ENCODE data around the gene KCND3. TPM values are rescaled to one million over a fixed set of nuclear protein-coding genes. Genes with fewer than 3 reads are reported as not detected.

The KCND3 gene
- 0.31 TPM for total RNA-seq

DNA sequence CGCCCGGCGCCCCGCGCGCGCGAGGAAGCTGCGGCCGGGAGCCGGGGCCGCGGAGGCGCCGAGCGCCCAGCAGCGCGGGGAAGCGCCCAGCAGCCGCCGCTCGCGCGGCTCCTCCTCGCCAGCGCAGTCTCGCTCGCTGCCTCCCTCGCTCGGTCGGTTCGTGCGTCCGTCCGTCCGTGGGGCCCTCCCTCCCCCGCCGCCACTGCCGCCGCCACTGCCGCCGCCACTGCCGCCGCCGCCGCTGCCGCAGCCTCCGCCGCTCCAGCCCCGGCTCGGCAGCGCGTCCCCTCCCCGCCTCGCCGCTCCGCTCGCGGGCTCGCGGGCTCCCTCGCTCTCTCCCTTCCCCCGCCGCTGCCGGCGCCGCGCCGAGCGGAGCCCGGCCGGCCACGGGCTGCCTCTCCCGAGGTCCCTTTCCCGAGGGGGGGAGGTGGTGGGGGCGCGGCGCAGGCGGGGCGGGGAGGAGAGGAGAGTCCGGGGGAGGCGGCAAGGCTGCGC is at the start of gene KCND3:
KCND3 (minus strand) TSS at position 138 of the 495 bp plus-strand sequence.
- Histone ChIP-seq H3K9me3 (ENCODE audit: low read depth, low read length) (no peaks in the 10 kb centered on the region), H3K27me3 (ENCODE audit: insufficient read depth, low read length) (peaks cover 54% of the 10 kb centered on the region), H3K4me1 (ENCODE audit: insufficient read depth, low read length) (peaks cover 6% of the 10 kb centered on the region), H3K4me3 (ENCODE audit: low read length) (no peak within 1 kb of the TSS)

DNA sequence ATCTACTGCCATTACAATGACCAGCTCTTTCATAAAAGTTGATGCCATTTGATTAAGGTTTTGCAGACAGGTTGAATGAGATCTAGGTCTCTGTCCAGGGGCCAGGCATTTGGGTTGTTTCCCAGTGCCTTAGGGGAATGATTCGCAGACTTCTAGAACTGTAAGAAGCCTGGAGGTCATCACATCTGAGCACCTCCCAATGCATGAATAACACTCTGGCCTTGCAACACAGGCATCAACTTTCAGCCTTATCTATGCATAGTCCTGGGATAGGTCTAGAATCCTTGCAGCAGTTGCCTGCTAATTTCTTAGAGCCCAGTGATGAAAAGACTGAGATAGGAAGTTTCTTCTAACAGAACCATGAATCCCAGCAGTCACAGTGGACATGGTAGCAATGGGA is 44.8 kb upstream of the KCND3 start:
- Histone ChIP-seq H3K4me3 (ENCODE audit: low read length) (no peak overlapping the region), H3K27me3 (ENCODE audit: insufficient read depth, low read length) (no peaks in the 10 kb centered on the region), H3K9me3 (ENCODE audit: low read depth, low read length) (no peaks in the 10 kb centered on the region), H3K4me1 (ENCODE audit: insufficient read depth, low read length) (no peaks in the 10 kb centered on the region)

DNA sequence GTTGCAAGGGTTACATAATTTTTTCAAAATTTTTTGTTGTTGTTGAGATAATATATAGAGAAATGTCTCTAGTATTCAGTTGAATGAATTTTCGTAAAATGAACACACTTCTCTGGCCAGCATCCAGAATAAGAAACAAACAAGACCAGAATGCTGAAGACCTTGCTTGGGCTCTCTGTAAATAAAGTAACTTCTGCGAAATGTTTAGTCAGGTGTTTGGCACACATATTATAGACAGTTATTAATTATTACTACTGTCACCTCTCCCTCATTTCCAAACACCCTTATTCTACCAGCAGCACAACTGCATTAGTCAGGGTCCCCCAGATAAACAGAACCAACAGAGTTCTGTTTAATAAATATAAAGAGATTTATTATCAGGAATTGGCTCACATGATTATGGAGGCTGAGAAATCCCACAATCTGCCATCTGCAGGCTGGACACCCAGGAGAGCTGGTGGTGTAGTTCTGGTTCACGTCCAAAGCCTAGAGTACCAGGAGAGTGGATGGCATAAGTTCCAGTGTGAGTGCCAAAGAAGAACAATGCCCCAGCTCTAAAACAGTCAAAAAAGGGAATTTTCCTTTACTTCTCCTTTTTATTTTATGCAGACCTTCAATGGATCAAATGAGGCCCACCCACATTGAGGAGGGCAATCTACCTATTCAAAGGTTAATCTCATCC is 44.1 kb upstream of the KCND3 start:
- no peaks in the 10 kb centered on the region for H3K4me1 ChIP-seq (ENCODE audit: insufficient read depth, low read length)
- H3K9me3 ChIP-seq (ENCODE audit: low read depth, low read length): no peaks in the 10 kb centered on the region
- no peaks in the 10 kb centered on the region for H3K27me3 ChIP-seq (ENCODE audit: insufficient read depth, low read length)
- H3K4me3 ChIP-seq (ENCODE audit: low read length): no peak overlapping the region

DNA sequence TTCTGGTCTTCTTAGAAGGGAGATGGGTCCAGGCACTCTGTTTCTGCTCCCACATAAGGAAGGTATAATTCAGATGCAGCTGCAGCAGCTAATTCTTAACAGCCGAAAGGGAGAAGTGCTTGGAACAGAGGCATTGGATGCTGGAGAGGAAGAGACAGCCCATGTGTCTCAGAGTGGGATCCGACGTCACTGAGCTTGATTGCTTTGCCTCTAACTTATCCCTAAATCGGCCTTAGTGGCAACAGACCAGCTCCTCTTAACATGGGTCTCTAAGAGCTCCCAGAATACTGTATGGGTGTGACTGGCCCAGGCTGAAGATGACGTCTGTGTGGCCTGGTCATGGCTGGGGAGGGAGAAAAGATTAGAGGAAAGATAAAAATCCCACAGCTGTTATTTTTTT is 40.7 kb upstream of the KCND3 start:
- no peaks in the 10 kb centered on the region for H3K27me3 ChIP-seq (ENCODE audit: insufficient read depth, low read length)
- H3K4me1 ChIP-seq (ENCODE audit: insufficient read depth, low read length): no peaks in the 10 kb centered on the region
- H3K4me3 ChIP-seq (ENCODE audit: low read length): no peak overlapping the region
- H3K9me3 ChIP-seq (ENCODE audit: low read depth, low read length): no peaks in the 10 kb centered on the region

DNA sequence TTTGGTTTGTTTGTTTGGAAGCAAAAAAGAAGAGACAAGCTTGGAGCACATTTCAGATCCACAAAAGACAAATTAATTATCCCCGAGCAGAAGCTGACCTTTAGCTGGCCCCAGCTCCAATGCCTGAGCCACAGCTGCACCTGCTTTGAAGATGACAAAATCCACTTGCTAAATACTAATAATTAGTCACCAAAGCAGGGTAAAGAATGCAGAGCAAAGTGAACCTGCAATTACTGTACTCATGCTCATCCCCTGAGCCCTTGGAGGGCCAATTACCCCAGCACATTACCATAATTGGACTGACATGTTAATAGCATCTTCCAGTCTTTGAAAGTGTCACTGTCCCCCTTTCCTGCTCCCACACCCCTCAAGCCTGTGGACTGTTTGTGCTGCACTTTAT is 38.2 kb upstream of the KCND3 start:
- Histone ChIP-seq H3K9me3 (ENCODE audit: low read depth, low read length) (no peaks in the 10 kb centered on the region), H3K4me1 (ENCODE audit: insufficient read depth, low read length) (no peaks in the 10 kb centered on the region), H3K4me3 (ENCODE audit: low read length) (no peak overlapping the region), H3K27me3 (ENCODE audit: insufficient read depth, low read length) (no peaks in the 10 kb centered on the region)

DNA sequence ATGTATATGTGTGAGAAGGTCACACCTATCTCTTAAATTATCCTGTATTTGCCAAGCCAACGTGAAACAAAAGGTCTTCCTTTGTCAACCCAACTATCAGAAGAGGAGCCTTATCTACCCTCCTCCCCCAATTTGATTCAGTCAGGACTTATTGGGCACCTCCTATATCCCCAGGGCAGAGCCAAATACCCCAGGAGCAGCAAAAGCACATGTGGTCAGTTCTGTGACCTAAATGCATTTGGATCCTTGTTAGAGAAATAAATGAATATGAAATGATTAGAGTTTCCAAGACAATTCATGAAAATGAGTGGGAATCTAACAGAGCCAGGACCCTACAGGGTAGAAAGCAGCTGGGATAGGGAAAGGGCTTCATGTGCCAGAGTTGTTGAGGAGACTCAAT is 37.0 kb upstream of the KCND3 start:
- Histone ChIP-seq H3K27me3 (ENCODE audit: insufficient read depth, low read length) (no peaks in the 10 kb centered on the region), H3K4me3 (ENCODE audit: low read length) (no peak overlapping the region), H3K9me3 (ENCODE audit: low read depth, low read length) (no peaks in the 10 kb centered on the region), H3K4me1 (ENCODE audit: insufficient read depth, low read length) (no peaks in the 10 kb centered on the region)

DNA sequence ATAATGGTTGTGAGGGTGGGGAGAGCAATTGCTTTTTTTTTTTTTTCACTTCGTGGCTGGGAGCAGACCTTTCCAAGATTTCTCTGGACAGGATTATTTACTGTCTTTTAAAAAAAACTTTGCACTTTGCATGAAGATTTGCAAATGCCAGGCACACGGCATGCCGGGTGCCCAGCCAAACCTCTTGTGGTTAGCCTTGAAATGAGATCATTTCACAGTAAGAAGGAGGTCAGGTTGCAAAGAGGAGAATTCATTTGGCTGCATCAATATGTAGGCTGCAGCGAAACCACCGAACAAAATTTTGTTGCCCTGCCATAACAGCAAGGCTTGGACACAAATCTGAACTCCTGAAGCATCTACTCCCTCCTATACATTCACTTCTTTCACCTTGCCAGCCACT is 36.5 kb upstream of the KCND3 start:
- Histone ChIP-seq H3K27me3 (ENCODE audit: insufficient read depth, low read length) (no peaks in the 10 kb centered on the region), H3K4me3 (ENCODE audit: low read length) (no peak overlapping the region), H3K4me1 (ENCODE audit: insufficient read depth, low read length) (no peaks in the 10 kb centered on the region), H3K9me3 (ENCODE audit: low read depth, low read length) (no peaks in the 10 kb centered on the region)

DNA sequence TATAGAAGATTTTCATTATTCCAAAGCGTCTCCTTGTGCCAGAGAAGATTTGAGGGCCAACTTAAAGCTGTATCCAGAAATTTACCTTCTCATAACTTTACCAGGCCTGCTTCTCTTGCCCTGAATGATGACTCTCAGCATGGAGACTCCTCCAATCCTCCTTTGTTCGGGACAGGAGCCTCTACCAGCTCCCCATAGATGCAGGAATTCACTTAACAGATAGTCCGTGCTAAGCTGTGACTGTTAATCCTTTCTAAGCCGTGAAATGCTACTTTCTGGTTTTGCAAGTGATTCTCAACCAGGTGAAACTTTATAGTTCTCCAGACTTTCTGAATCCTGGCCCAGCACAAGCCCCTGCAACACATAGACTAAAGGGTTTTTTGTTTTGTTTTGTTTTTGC is 31.8 kb upstream of the KCND3 start:
- Histone ChIP-seq H3K9me3 (ENCODE audit: low read depth, low read length) (no peaks in the 10 kb centered on the region), H3K4me1 (ENCODE audit: insufficient read depth, low read length) (no peaks in the 10 kb centered on the region), H3K27me3 (ENCODE audit: insufficient read depth, low read length) (no peaks in the 10 kb centered on the region), H3K4me3 (ENCODE audit: low read length) (no peak overlapping the region)

DNA sequence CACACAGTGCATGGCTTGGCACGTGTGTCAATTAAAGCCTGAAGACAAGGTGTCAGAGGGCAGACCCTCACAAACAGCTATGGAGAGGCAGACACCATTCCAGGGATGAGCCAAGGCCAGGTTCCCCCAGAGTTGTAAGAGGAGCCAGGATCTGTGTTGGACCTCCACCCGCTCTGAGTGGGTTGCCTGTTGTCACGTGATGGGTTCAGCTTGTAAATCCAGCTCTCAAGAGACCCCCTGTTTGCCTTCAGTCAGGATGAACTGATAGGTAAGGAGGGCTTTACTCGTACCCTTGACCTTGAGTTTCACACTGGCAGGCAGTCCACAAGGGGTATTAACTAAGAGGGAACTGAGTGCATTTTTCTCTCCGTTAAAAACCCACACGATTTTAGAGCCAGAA is 27.7 kb upstream of the KCND3 start:
- Histone ChIP-seq H3K4me1 (ENCODE audit: insufficient read depth, low read length) (no peaks in the 10 kb centered on the region), H3K27me3 (ENCODE audit: insufficient read depth, low read length) (no peaks in the 10 kb centered on the region), H3K4me3 (ENCODE audit: low read length) (no peak overlapping the region), H3K9me3 (ENCODE audit: low read depth, low read length) (no peaks in the 10 kb centered on the region)

DNA sequence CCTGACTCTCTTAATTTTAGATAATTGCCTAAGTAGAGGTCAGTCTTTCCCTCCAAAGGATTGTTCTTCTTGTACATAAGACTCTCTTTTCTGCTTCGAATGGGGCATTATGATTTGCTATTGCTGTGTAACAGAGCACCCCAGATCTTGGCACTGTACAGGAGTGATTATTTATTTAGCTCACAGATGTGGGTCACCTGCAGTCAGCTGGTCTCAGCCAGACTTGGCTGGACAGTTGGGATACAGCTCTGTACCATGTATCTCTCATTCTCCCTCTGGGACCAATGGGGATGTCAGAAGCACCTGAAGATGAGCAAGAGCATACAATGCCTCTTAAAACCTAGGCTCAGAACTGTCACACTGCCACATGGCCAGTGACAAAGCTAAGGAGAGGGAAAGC is 23.4 kb upstream of the KCND3 start:
- H3K9me3 ChIP-seq (ENCODE audit: low read depth, low read length): no peaks in the 10 kb centered on the region
- H3K4me1 ChIP-seq (ENCODE audit: insufficient read depth, low read length): no peaks in the 10 kb centered on the region
- no peaks in the 10 kb centered on the region for H3K27me3 ChIP-seq (ENCODE audit: insufficient read depth, low read length)
- no peak overlapping the region for H3K4me3 ChIP-seq (ENCODE audit: low read length)

DNA sequence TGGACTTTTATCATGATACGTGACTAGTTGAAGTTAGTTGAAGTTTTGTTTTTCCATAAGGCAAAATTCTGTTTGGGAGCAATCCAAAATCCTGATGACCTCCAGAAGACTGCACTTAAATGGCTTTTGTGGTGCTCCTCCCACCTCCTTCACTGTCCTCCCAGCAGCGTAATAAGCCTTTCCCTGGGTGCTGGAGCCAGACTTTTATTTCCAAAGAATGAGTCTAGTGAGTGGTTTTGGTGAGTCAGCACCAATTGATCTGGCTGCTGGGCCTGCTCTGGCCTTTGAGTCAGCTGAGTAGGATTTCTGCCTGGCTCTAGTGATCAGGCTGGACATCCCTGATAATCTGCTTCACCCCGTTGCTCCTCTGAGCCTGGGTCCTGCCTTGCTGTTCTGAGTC is 21.7 kb upstream of the KCND3 start:
- no peaks in the 10 kb centered on the region for H3K27me3 ChIP-seq (ENCODE audit: insufficient read depth, low read length)
- H3K4me3 ChIP-seq (ENCODE audit: low read length): no peak overlapping the region
- H3K4me1 ChIP-seq (ENCODE audit: insufficient read depth, low read length): no peaks in the 10 kb centered on the region
- no peaks in the 10 kb centered on the region for H3K9me3 ChIP-seq (ENCODE audit: low read depth, low read length)

DNA sequence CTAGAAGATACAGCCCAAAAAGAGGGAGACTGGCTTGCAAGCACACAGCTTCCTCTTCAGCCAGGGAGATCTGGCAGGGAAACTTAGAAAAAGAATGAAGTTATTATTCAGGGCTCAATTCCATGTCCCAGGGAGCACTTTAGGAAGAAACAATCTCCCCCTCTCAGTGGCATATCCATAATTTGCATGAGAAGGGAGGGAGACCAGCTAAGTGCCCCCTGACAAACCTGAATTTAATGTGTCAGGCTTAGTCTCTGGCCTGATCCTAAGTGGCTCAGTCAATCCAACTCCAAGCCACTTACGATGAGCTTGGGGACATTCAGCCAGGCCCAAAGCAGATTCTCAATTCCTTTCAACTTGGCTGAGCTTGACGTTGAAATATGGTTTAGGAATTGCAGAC is 17.7 kb upstream of the KCND3 start:
- H3K4me3 ChIP-seq (ENCODE audit: low read length): no peak overlapping the region
- no peaks in the 10 kb centered on the region for H3K27me3 ChIP-seq (ENCODE audit: insufficient read depth, low read length)
- H3K9me3 ChIP-seq (ENCODE audit: low read depth, low read length): no peaks in the 10 kb centered on the region
- H3K4me1 ChIP-seq (ENCODE audit: insufficient read depth, low read length): no peaks in the 10 kb centered on the region

DNA sequence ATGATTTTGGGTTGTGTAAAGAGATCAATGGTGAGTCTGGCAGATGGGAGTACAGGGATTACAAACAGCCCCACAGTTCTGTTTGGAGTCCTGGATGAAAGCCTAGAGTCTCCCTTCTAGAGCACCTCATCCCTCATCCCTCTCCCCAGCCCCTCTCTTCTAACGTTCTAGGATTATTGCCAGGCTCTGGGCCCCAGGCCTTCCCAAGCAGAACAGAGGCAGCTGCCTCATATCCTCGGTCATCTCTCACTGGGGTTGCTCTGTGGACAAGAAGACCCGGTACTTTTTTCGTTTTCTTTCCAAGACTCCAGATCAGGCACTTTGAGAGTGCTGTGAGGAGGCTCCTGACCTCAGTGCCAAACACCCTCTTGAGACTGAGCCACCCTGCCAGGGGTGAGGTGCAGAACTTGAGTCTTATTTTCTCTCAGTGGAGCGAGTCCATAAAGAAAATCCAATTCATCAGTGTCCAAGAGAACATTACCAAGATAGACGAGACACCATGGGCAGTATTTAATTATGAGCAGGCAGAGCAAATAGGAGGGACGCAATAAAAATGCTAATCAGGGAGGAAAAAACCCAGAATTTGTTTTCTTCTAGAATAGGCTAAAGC is 17.1 kb upstream of the KCND3 start:
- Histone ChIP-seq H3K4me1 (ENCODE audit: insufficient read depth, low read length) (no peaks in the 10 kb centered on the region), H3K27me3 (ENCODE audit: insufficient read depth, low read length) (no peaks in the 10 kb centered on the region), H3K9me3 (ENCODE audit: low read depth, low read length) (no peaks in the 10 kb centered on the region), H3K4me3 (ENCODE audit: low read length) (no peak overlapping the region)

DNA sequence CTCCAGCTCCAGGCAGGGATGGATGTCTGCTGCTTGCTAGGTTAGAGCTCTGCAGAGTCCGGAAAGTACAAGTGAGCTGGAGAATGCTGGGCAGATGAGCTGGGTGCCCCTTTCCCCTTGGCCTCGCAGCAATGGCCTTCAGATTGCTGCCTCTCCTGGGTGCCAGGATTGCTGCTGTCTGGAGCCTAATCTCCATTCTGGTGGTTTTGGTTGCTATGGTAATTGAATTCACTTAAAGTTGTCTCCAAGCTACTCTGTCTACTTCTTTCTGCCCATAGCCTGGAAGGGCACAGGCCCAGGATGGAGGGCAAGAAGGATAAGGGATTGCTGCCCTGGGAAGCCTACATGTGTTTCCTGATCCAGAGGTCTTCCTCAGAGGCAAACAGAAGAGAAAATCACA is 14.6 kb upstream of the KCND3 start:
- H3K27me3 ChIP-seq (ENCODE audit: insufficient read depth, low read length): no peaks in the 10 kb centered on the region
- H3K4me1 ChIP-seq (ENCODE audit: insufficient read depth, low read length): no peaks in the 10 kb centered on the region
- H3K9me3 ChIP-seq (ENCODE audit: low read depth, low read length): no peaks in the 10 kb centered on the region
- H3K4me3 ChIP-seq (ENCODE audit: low read length): no peak overlapping the region

DNA sequence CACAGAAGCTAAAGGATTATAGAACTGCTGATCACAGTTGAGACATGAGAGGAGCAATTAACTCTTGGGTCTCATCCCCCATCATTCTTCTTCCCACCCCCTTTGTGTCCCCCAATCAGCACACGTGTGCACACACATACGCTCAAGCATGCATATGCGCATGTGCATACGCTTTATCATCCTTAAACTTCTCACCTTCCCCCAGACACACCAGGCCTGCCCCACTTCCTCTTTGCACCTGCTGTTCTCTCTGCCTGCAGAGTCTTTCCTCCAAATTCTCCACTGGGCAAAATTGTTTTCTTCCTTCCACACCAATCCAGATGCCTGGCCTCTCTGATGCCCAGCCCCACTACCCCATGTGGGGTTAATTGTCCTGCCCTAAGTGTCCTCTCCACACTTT is 13.0 kb upstream of the KCND3 start:
- no peak overlapping the region for H3K4me3 ChIP-seq (ENCODE audit: low read length)
- peaks cover 2% of the 10 kb centered on the region for H3K27me3 ChIP-seq (ENCODE audit: insufficient read depth, low read length)
- H3K9me3 ChIP-seq (ENCODE audit: low read depth, low read length): no peaks in the 10 kb centered on the region
- no peaks in the 10 kb centered on the region for H3K4me1 ChIP-seq (ENCODE audit: insufficient read depth, low read length)

DNA sequence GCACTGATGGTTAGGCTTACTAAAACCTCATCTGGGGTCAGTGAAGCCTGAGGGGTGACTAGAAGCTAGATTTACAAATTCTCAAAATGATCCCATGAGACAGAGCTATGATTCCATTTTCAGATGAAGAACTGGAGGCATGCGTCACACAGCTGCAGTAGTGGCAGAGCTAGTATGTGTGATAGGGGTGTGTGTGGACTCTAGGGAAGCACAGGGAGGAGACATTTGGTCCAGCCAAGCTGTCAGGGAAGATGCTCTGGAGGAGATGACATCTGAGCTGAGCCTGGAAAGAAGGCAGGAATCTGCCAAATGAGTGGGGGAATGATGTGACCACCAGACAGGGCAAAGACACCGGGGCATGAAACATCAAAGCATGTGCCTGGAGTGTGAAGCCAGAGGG is 12.0 kb upstream of the KCND3 start:
- Histone ChIP-seq H3K4me1 (ENCODE audit: insufficient read depth, low read length) (no peaks in the 10 kb centered on the region), H3K9me3 (ENCODE audit: low read depth, low read length) (no peaks in the 10 kb centered on the region), H3K4me3 (ENCODE audit: low read length) (no peak overlapping the region), H3K27me3 (ENCODE audit: insufficient read depth, low read length) (peaks cover 3% of the 10 kb centered on the region)

Data from mononuclear cell (primary cell).